HG03097 (cell line): ENCODE data around the gene KIRREL3.

ENCODE experiments used
- ATAC-seq: cut with Tn5 transposase; IDR thresholded peaks from one replicate; pipeline ENCODE4 v1.9.1; 2021; ENCODE audit not compliant: unreplicated experiment, low FRiP score

Gene KIRREL3

GRCh38 chr11:126722006-126722736 is 278.4 kb downstream of the KIRREL3 start:
- no peak for ATAC-seq

GRCh38 chr11:126720539-126721235 is 279.9 kb downstream of the KIRREL3 start:
- ATAC-seq = no peak

- ATAC-seq = no peak
Observed at GRCh38 chr11:126719740-126720139, 280.8 kb downstream of the KIRREL3 start.

- no peak for ATAC-seq
Observed at GRCh38 chr11:126718276-126718675, 282.3 kb downstream of the KIRREL3 start.

GRCh38 chr11:126716456-126717083 is 284.0 kb downstream of the KIRREL3 start:
- no peak for ATAC-seq

- no peak for ATAC-seq
Observed at GRCh38 chr11:126713806-126714205, 286.8 kb downstream of the KIRREL3 start.

- no peak for ATAC-seq
Observed at GRCh38 chr11:126711977-126712625, 288.5 kb downstream of the KIRREL3 start.

- no peak for ATAC-seq
Observed at GRCh38 chr11:126710804-126711399, 289.7 kb downstream of the KIRREL3 start.

- no peak for ATAC-seq
Observed at GRCh38 chr11:126707498-126707897, 293.1 kb downstream of the KIRREL3 start.

- ATAC-seq = no peak
Observed at GRCh38 chr11:126704096-126704495, 296.5 kb downstream of the KIRREL3 start.

GRCh38 chr11:126703662-126704061 is 296.9 kb downstream of the KIRREL3 start:
- ATAC-seq = no peak

- no peak for ATAC-seq
Observed at GRCh38 chr11:126702987-126703386, 297.6 kb downstream of the KIRREL3 start.

GRCh38 chr11:126702165-126702720 is 298.3 kb downstream of the KIRREL3 start:
- ATAC-seq = no peak

- no peak for ATAC-seq
Observed at GRCh38 chr11:126701520-126701897, 299.1 kb downstream of the KIRREL3 start.

GRCh38 chr11:126700768-126701519 is 299.6 kb downstream of the KIRREL3 start:
- no peak for ATAC-seq

GRCh38 chr11:126698576-126698975 is 302.0 kb downstream of the KIRREL3 start:
- no peak for ATAC-seq

- ATAC-seq = no peak
Observed at GRCh38 chr11:126697936-126698335, 302.6 kb downstream of the KIRREL3 start.

GRCh38 chr11:126696982-126697381 is 303.6 kb downstream of the KIRREL3 start:
- ATAC-seq = no peak

- no peak for ATAC-seq
Observed at GRCh38 chr11:126695293-126695692, 305.3 kb downstream of the KIRREL3 start.
